Stomach (tissue), 4 donors: ENCODE measurements around the gene PRKG1.

Experiments
- EP300 ChIP-seq: sonication (generic); formaldehyde crosslinking; IDR thresholded peaks from one replicate; pipeline ENCODE4 v1.6.1; 2017; ENCODE audit warnings: antibody characterized with exemption
- TF ChIP-seq, protein P1 (sequence below), 7 experiments: fragments of 450-650 bp in 4 of 7; fragments of 200-600 bp in 3 of 7; sonication (generic) in 3 of 7; IDR thresholded peaks; one replicate each; pipeline ENCODE4 v1.5.1; 2016 to 2019; ENCODE audit warnings: antibody characterized with exemption in 7 of 7, control low read depth in 2 of 7, mild to moderate bottlenecking in 1 of 7

DNA sequence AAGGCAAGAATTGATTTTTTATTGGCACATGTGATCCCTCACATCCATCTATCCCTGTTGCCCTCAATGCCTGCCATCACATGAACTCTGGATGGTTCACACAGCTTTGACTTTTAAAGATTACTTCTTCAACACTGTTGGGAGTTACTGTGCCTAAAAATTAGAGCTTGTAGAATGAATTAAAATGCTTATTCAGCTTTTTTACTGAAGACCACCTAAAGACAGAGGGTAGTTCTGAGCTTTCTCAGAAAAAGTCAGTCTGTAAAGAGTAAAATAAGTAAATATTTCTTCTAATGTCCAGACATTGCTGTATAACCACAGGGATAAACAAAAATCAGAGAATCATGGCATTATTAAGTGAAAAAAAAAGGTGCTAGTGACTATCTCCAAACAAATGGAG lies 718.4 kb downstream of the PRKG1 start:
- TF ChIP-seq, protein P1, sequence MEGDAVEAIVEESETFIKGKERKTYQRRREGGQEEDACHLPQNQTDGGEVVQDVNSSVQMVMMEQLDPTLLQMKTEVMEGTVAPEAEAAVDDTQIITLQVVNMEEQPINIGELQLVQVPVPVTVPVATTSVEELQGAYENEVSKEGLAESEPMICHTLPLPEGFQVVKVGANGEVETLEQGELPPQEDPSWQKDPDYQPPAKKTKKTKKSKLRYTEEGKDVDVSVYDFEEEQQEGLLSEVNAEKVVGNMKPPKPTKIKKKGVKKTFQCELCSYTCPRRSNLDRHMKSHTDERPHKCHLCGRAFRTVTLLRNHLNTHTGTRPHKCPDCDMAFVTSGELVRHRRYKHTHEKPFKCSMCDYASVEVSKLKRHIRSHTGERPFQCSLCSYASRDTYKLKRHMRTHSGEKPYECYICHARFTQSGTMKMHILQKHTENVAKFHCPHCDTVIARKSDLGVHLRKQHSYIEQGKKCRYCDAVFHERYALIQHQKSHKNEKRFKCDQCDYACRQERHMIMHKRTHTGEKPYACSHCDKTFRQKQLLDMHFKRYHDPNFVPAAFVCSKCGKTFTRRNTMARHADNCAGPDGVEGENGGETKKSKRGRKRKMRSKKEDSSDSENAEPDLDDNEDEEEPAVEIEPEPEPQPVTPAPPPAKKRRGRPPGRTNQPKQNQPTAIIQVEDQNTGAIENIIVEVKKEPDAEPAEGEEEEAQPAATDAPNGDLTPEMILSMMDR (IDR thresholded peaks at IDR 0.05) = no peak
- no peak for TF ChIP-seq EP300
